GM15510 (cell line): ENCODE data around the gene DCAF16.

Source experiments
- POLR2A ChIP-seq: IDR thresholded peaks from 3 replicates; pipeline ENCODE4 v1.6.1; 2011; ENCODE audit warnings: borderline replicate concordance; ENCODE audit not compliant: insufficient read length; ENCODE audit errors: extremely low read depth

The DCAF16 gene

DNA sequence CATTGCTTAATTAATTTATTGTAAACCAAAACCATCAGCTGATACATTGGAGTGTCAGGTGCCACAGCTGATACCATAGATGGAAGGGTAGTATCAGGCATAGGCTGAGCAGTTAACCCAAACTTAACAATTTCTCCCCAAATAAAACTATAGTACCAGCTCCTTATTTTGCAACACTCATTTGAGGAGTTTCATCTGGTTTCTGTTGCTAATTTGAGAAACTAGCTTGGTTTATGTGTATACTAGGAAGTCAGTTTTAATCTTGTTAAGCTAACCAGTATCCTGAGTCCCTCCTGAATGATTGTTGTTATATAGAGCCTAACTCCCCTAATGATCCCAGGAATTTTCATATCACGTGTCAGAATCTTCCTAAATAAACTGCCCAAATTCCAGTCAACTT, 12.7 kb downstream of the DCAF16 start:
- no peak for TF ChIP-seq POLR2A

- no peak for TF ChIP-seq POLR2A
Observed at GRCh38 chr4:17794730-17795129, 15.8 kb downstream of the DCAF16 start.

GRCh38 chr4:17788956-17789355, 21.6 kb downstream of the DCAF16 start:
- TF ChIP-seq POLR2A: no peak

- no peak for TF ChIP-seq POLR2A
Observed at GRCh38 chr4:17787315-17787714, 23.2 kb downstream of the DCAF16 start.

DNA sequence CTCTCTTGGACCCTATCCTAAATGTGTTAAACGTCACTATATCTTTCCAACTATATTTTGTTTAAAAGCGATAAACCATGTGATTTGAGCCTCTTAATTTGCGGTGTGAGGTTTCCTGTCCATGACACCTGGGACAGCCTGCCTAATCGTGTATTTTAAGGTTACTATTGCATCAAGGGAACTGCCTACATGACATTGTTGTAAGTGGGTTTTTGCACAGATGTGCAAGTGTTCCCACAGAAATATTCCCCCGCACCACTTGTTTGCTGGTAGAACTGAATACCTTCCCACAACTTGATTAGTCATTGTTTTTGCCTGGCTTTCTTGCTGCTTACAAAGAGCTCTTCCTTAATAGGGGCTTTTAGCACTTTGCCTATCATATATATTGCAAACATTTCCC, 24.0 kb downstream of the DCAF16 start:
- TF ChIP-seq POLR2A: no peak

DNA sequence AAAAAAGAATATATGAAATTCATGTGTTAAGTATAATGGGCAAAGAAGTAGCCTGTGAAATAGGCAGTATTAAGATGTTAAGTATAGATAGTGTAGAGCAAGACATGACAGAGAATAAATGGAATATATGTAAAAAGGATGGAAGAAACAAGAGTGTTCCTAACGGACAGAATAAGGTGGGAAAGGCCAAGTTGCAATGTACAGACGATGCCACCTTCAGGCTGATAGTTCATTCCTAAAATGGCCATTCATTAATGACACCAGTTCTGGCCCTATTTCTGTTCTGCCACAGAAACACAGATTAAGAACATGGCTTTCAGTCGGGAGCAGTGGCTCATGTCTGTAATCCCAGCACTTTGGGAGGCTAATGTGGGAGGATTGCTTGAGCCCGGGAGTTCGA, 24.7 kb downstream of the DCAF16 start:
- no peak for TF ChIP-seq POLR2A

DNA sequence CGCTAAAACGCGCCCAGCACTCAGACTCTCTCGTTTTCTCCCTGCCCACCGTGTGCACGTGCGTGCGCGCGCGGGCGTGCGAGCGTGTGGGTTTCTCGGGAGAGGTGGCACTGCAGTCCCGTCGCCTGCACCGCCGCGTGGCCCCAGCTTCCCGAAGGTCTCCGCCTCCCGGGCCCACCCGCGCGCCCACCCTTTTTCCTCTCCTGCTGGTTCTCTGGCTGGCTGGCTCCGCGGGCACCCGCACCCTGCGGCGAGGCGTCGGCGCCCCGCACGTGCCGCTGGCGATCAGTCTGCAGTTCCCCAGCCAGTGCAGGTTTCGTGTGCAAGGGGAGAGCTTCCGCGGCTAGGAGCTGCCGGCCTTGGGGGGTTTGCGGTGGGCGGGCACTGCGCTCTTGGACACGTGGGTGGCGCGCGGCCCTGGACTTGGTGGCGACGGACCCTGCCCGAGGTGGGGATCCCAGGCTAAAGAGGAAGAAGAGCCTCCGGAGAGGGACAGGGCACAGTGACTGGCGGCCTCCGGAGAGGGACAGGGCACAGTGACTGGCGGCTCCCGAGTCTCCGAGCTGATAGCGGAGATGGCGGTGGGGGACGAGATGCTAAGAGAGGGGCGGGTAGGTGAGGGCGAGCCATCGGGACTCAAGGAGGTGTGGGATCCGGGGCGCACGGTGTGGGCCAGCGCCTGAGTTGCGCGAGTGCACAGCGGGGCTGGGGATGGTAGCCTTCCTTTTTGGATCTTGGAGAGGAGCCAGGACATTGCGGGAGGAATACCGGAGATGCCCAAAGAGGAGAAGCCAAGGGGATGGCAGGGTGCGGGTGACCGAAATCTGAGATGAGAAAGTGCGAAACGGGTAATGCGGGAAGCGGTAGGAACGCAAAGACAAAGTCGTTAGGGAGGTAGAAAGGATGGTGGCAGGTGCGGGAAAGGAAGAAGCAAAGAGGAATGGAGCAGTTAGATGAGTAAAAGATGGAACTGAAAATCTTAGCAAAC, 29.0 kb downstream of the DCAF16 start, which contains the start of gene FAM184B:
FAM184B (minus strand) TSS at position 322 of the 988 bp plus-strand sequence. CDS start 322 bp downstream, outside the sequence.
- TF ChIP-seq POLR2A: no peak

DNA sequence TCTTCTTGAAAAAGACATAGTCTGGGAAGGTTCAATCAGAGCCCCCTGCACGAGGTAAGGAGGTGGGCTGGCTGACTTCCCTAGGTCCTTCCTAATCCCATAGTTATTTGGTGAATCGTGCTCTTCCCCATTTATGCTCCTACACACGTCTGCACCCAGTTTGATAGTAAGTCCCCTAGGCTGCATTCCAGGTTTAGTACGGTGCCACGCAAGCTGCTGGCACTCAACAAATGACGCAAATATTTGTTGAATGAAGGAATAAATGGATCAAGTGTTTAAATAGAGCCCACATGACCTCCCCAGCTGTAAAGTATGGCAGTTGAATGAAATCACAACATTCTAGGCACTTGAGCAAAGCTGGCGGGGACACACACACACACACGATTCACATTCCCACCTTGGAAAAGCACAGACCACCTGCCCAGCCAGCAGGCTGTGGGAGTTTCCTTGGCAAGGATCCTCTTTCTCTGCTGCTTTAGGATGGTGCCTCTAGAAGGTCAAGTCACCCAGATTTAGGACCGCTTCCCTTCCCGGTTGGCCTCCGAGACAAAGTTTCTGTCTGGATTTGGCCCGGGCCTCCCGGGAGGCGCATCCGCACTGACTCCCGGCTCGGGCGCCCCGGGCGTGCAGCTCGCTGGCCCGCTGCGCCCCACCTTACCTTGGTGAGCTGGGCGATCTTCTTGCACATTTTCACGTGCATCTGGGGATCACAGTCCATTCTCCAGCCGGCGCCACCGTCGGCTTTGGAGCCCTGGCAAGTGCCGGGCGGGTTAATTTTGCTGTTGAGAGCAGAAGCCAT, 29.9 kb downstream of the DCAF16 start:
- TF ChIP-seq POLR2A: no peak

- no peak for TF ChIP-seq POLR2A
Observed at GRCh38 chr4:17778431-17778830, 32.1 kb downstream of the DCAF16 start.

DNA sequence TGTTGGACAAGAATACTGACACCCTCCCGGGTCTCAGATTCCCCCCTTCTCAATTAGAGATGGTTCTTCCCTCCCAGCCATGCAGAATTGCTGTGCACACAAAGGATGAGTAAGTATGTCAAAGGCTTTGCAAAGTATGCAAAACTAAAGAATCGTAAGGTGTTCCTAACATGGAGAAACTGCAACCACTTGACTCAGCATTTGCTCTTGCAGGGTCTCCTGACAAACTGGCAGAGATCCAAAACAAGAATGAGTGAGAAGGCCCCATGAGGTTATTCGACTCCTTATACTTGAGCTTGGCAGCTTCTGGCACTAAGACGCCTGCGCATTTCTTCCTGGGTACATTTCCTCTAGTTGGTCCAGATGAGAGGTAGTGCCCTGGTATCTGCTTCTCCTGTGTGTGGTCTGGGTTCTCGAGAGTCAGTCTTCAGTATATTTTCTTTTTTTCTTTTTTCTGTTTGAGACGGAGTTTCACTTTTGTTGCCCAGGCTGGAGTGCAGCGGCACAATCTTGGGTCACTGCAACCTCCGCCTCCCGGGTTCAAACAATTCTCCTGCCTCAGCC, 37.3 kb downstream of the DCAF16 start:
- TF ChIP-seq POLR2A: no peak

- TF ChIP-seq POLR2A: no peak
Observed at GRCh38 chr4:17771284-17771908, 39.2 kb downstream of the DCAF16 start.

DNA sequence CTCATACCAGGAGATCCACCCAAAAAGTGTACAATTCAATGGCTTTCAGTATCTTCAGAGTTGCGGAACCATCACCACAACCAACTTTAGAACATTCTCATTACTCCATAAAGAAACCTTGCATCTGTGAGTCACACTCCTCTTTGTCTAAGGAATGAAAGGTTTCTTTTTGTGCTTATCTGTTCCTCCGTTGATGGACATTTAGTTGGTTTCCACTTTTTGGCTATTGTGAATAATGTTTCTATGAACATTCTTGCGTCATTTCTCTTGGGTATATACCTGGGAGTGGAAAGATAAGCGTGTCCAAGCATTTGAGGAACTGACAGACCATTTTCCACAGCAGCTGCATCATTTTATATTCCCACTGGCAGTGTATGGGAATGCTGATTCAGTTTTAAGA, 39.7 kb downstream of the DCAF16 start:
- no peak for TF ChIP-seq POLR2A

- TF ChIP-seq POLR2A: no peak
Observed at GRCh38 chr4:17769406-17770174, 41.0 kb downstream of the DCAF16 start.
